ENCODE results near the gene MMP20. TPM values are rescaled to one million over a fixed set of nuclear protein-coding genes. Genes with fewer than 3 reads are reported as not detected.

The MMP20 gene
- total and polyA plus RNA-seq, 4 donors: not detected

DNA sequence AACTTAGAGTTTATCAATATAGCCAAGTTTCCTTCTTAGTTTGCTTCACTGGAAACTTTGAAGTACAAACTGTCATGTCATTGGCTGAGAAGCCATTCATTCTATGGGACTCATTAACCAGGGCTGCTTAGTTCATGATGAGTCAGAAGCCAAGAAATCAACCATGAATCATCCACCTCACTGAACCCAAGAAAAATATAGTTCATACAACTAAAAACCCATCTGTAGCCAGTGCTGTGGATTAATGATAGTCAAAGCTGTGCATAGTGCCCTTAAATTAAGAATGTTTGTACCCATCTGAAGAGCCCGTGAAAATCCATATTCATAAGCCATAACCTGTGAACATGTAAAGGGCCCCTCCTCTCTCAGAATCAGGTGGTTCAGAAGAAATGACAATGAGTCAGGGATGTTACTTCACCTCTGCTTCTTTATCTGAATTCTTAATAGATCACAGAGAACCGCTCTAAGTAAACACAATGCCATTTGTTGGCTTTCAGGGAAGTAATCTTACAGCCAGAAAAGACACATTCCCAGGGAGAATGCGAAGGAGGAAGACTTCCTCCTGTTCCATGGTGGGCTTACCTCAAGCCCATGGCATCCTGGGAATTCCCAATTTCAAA lies 25.4 kb downstream of the MMP20 start:
- Histone ChIP-seq H3K27ac (ENCODE audit: low read depth in 1 of 2, low read length in 1 of 2) (no peak overlapping the region), H3K36me3 (ENCODE audit: control insufficient read depth in 4 of 4, insufficient read depth in 4 of 4, low read length in 4 of 4) (no peaks in the 10 kb centered on the region), H3K4me1 (ENCODE audit: control insufficient read depth in 5 of 5, insufficient read depth in 5 of 5, low read length in 5 of 5) (peaks cover 0 to 4% (median 0%) of the 10 kb centered on the region in 5 donors), H3K9ac (ENCODE audit: insufficient read depth in 1 of 2, low read length in 2 of 2) (no peak overlapping the region), H3K27me3 (ENCODE audit: control insufficient read depth in 3 of 3, insufficient read depth in 3 of 3, low read length in 2 of 3) (no peaks in the 10 kb centered on the region), H3K9me3 (ENCODE audit: control insufficient read depth in 4 of 4, insufficient read depth in 3 of 4, low read length in 3 of 4) (no peaks in the 10 kb centered on the region), H3K4me3 (no peak overlapping the region)
- peak; percentile 71 for ATAC-seq (ENCODE audit: insufficient read depth, low FRiP score)
- TF ChIP-seq, protein P1, sequence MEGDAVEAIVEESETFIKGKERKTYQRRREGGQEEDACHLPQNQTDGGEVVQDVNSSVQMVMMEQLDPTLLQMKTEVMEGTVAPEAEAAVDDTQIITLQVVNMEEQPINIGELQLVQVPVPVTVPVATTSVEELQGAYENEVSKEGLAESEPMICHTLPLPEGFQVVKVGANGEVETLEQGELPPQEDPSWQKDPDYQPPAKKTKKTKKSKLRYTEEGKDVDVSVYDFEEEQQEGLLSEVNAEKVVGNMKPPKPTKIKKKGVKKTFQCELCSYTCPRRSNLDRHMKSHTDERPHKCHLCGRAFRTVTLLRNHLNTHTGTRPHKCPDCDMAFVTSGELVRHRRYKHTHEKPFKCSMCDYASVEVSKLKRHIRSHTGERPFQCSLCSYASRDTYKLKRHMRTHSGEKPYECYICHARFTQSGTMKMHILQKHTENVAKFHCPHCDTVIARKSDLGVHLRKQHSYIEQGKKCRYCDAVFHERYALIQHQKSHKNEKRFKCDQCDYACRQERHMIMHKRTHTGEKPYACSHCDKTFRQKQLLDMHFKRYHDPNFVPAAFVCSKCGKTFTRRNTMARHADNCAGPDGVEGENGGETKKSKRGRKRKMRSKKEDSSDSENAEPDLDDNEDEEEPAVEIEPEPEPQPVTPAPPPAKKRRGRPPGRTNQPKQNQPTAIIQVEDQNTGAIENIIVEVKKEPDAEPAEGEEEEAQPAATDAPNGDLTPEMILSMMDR (IDR thresholded peaks at IDR 0.05; ENCODE audit: control extremely low read depth, extremely low read depth): no peak
- DNase-seq: no peak
- WGBS, 2 donors: 69 to 80% methylated on average over 3 of the region's 3 CpGs

DNA sequence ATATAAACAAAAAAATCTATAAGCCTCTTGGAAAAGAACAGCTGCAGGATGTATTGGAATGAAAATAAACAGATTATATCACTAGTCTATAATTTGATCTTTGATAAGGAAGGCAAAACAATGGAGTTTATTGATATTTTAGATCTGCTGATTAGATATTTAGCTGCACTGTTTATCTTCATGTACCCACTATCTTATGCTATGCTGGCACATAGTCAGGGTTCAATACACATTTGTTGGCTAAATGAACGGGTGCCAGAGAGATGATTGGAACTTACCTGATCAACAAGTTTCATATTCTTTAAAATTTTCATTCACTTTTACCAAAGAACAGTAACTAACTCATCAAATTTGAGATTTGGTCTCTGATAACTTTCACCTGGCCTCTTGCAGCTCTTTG lies 26.9 kb downstream of the MMP20 start:
- Histone ChIP-seq H3K4me1 (ENCODE audit: control insufficient read depth in 5 of 5, insufficient read depth in 5 of 5, low read length in 5 of 5) (peaks cover 0 to 3% (median 0%) of the 10 kb centered on the region in 5 donors), H3K36me3 (ENCODE audit: control insufficient read depth in 4 of 4, insufficient read depth in 4 of 4, low read length in 4 of 4) (no peaks in the 10 kb centered on the region), H3K27ac (ENCODE audit: low read depth in 1 of 2, low read length in 1 of 2) (no peak overlapping the region), H3K27me3 (ENCODE audit: control insufficient read depth in 3 of 3, insufficient read depth in 3 of 3, low read length in 2 of 3) (no peaks in the 10 kb centered on the region), H3K9ac (ENCODE audit: insufficient read depth in 1 of 2, low read length in 2 of 2) (no peak overlapping the region), H3K9me3 (ENCODE audit: control insufficient read depth in 4 of 4, insufficient read depth in 3 of 4, low read length in 3 of 4) (no peaks in the 10 kb centered on the region), H3K4me3 (no peak overlapping the region)
- TF ChIP-seq, protein P1 (IDR thresholded peaks at IDR 0.05; ENCODE audit: control extremely low read depth, extremely low read depth): no peak
- WGBS, 2 donors: 61 to 67% methylated on average over 1 of the region's 1 CpG
- DNase-seq: no peak
- ATAC-seq (ENCODE audit: insufficient read depth, low FRiP score): no peak

DNA sequence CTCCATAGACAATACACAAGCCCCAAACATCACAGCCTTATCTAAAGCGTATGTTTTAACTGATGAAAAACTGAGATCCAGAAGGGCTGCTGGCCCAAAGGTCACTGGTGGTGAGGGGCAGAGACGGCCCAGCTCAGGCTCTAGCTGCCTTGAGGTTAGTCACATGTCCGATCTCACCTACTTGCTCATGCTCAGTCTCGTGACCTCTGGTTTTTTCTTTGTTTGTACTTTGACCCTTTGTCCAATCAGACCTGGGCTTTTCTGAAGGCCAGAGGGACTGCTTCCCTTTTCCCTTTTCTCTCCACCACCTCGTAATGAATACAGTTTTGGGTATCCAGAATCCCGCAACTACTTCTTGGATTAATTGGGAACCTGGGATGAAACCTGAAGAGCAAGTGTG lies 28.6 kb downstream of the MMP20 start:
- Histone ChIP-seq H3K36me3 (ENCODE audit: control insufficient read depth in 4 of 4, insufficient read depth in 4 of 4, low read length in 4 of 4) (no peaks in the 10 kb centered on the region), H3K4me3 (no peak overlapping the region), H3K27me3 (ENCODE audit: control insufficient read depth in 3 of 3, insufficient read depth in 3 of 3, low read length in 2 of 3) (no peaks in the 10 kb centered on the region), H3K27ac (ENCODE audit: low read depth in 1 of 2, low read length in 1 of 2) (no peak overlapping the region), H3K4me1 (ENCODE audit: control insufficient read depth in 5 of 5, insufficient read depth in 5 of 5, low read length in 5 of 5) (peaks cover 0 to 3% (median 0%) of the 10 kb centered on the region in 5 donors), H3K9ac (ENCODE audit: insufficient read depth in 1 of 2, low read length in 2 of 2) (no peak overlapping the region), H3K9me3 (ENCODE audit: control insufficient read depth in 4 of 4, insufficient read depth in 3 of 4, low read length in 3 of 4) (no peaks in the 10 kb centered on the region)
- 91 to 92% methylated on average over 6 of the region's 6 CpGs for WGBS, 2 donors
- DNase-seq: no peak
- ATAC-seq (ENCODE audit: insufficient read depth, low FRiP score): no peak
- TF ChIP-seq, protein P1 (IDR thresholded peaks at IDR 0.05; ENCODE audit: control extremely low read depth, extremely low read depth): no peak
